Gastrocnemius medialis (tissue), 4 donors: Measurements from ENCODE around the gene ERI2.

Experiments
- CTCF ChIP-seq, 5 experiments: fragments of 450-650 bp in 3 of 5; fragments of 200-600 bp in 2 of 5; sonication (generic) in 2 of 5; IDR thresholded peaks in 4 of 5; conservative IDR thresholded peaks in 1 of 5; 1 replicate in 4 of 5; 2 replicates in 1 of 5; pipeline ENCODE4 v1.5.1; 2016 to 2019; ENCODE audit warnings: antibody characterized with exemption in 5 of 5, mild to moderate bottlenecking in 3 of 5, moderate library complexity in 3 of 5
- POLR2A ChIP-seq, 2 donors: fragments of 450-650 bp; IDR thresholded peaks; one replicate each; pipeline ENCODE4 v1.6.1; 2017; ENCODE audit warnings: antibody characterized with exemption in 2 of 2, mild to moderate bottlenecking in 2 of 2, moderate library complexity in 2 of 2

- TF ChIP-seq CTCF (IDR thresholded peaks at IDR 0.05 in 4 of 5, conservative IDR thresholded peaks at IDR 0.05 in 1 of 5) (no peak), POLR2A (IDR thresholded peaks at IDR 0.05) (no peak)
These were observed 15.4 kb upstream of the ERI2 start for GRCh38 chr16:20821682-20822081.
